ENCODE data around the gene BRINP3.

BRINP3 gene

GRCh38 chr1:190391582-190391981 lies 86.1 kb downstream of the BRINP3 start:
- H3K9me3 Mint-ChIP-seq, result peaks cover 0 to 6% of the 10 kb centered on the region in 2 donors
- H3K27ac Mint-ChIP-seq, result no peak overlapping the region
- no peak overlapping the region for H3K4me3 Mint-ChIP-seq
- ATAC-seq, result no peak
- H3K27me3 Mint-ChIP-seq, result no peaks in the 10 kb centered on the region
- H3K4me1 Mint-ChIP-seq, result no peaks in the 10 kb centered on the region
- no peak for DNase-seq

GRCh38 chr1:190377991-190378390 lies 99.7 kb downstream of the BRINP3 start:
- DNase-seq (no peak), ATAC-seq (no peak)
- peaks cover 7 to 9% of the 10 kb centered on the region in 2 donors for H3K9me3 Mint-ChIP-seq
- H3K4me3 Mint-ChIP-seq, result no peak overlapping the region
- no peaks in the 10 kb centered on the region for H3K27me3 Mint-ChIP-seq
- no peaks in the 10 kb centered on the region for H3K4me1 Mint-ChIP-seq
- H3K27ac Mint-ChIP-seq, result no peak overlapping the region

- Mint-ChIP-seq H3K4me3 (no peak overlapping the region), H3K27ac (no peak overlapping the region), H3K27me3 (no peaks in the 10 kb centered on the region), H3K4me1 (no peaks in the 10 kb centered on the region), H3K9me3 (peaks cover 2 to 7% of the 10 kb centered on the region in 2 donors)
- DNase-seq (no peak), ATAC-seq (no peak)
Observed at GRCh38 chr1:190377294-190377693, 100.4 kb downstream of the BRINP3 start.

GRCh38 chr1:190376044-190376443 lies 101.6 kb downstream of the BRINP3 start:
- DNase-seq, result no peak
- ATAC-seq, result no peak
- Mint-ChIP-seq H3K4me3 (no peak overlapping the region), H3K27me3 (no peaks in the 10 kb centered on the region), H3K4me1 (no peaks in the 10 kb centered on the region), H3K27ac (no peak overlapping the region), H3K9me3 (peaks cover 0 to 7% of the 10 kb centered on the region in 2 donors)

- DNase-seq, result no peak
- ATAC-seq, result no peak
- H3K4me1 Mint-ChIP-seq, result no peaks in the 10 kb centered on the region
- H3K9me3 Mint-ChIP-seq, result peaks cover 0 to under 1% of the 10 kb centered on the region in 2 donors
- no peak overlapping the region for H3K4me3 Mint-ChIP-seq
- H3K27me3 Mint-ChIP-seq, result no peaks in the 10 kb centered on the region
- H3K27ac Mint-ChIP-seq, result no peak overlapping the region
Observed at GRCh38 chr1:190373705-190374336, 103.8 kb downstream of the BRINP3 start.

- DNase-seq (no peak), ATAC-seq (no peak)
- Mint-ChIP-seq H3K27ac (no peak overlapping the region), H3K27me3 (no peaks in the 10 kb centered on the region), H3K4me3 (no peak overlapping the region), H3K9me3 (peaks cover 16 to 23% of the 10 kb centered on the region in 2 donors), H3K4me1 (no peaks in the 10 kb centered on the region)
Observed at GRCh38 chr1:190367200-190367599, 110.5 kb downstream of the BRINP3 start.

GRCh38 chr1:190365283-190365682 lies 112.4 kb downstream of the BRINP3 start:
- no peak for ATAC-seq

GRCh38 chr1:190353538-190354101 lies 124.0 kb downstream of the BRINP3 start:
- H3K27me3 Mint-ChIP-seq, result no peaks in the 10 kb centered on the region
- no peak overlapping the region for H3K27ac Mint-ChIP-seq
- no peaks in the 10 kb centered on the region for H3K9me3 Mint-ChIP-seq
- no peak for ATAC-seq
- no peak for DNase-seq
- H3K4me1 Mint-ChIP-seq, result no peaks in the 10 kb centered on the region
- H3K4me3 Mint-ChIP-seq, result no peak overlapping the region

More at GRCh38 chr1:190365283-190365682, 112.4 kb downstream of the BRINP3 start:
- H3K9me3 Mint-ChIP-seq, result peaks cover 20 to 23% of the 10 kb centered on the region in 2 donors
- no peaks in the 10 kb centered on the region for H3K4me1 Mint-ChIP-seq
- H3K27me3 Mint-ChIP-seq, result no peaks in the 10 kb centered on the region
- DNase-seq, result no peak
- no peak overlapping the region for H3K4me3 Mint-ChIP-seq
- no peak overlapping the region for H3K27ac Mint-ChIP-seq

- Mint-ChIP-seq H3K27ac (no peak overlapping the region), H3K4me3 (no peak overlapping the region)
Observed at GRCh38 chr1:190344454-190344853, 133.2 kb downstream of the BRINP3 start.

GRCh38 chr1:190338829-190339228 lies 138.8 kb downstream of the BRINP3 start:
- H3K4me3 Mint-ChIP-seq, result no peak overlapping the region
- H3K27ac Mint-ChIP-seq, result no peak overlapping the region
- peaks cover 4 to 6% of the 10 kb centered on the region in 2 donors for H3K9me3 Mint-ChIP-seq
- no peaks in the 10 kb centered on the region for H3K4me1 Mint-ChIP-seq
- no peak for DNase-seq
- no peaks in the 10 kb centered on the region for H3K27me3 Mint-ChIP-seq
- no peak for ATAC-seq

More at GRCh38 chr1:190344454-190344853, 133.2 kb downstream of the BRINP3 start:
- Mint-ChIP-seq H3K9me3 (peaks cover 4 to 6% of the 10 kb centered on the region in 2 donors), H3K4me1 (no peaks in the 10 kb centered on the region), H3K27me3 (no peaks in the 10 kb centered on the region)
- no peak for DNase-seq
- ATAC-seq, result no peak

GRCh38 chr1:190328871-190329270 lies 148.8 kb downstream of the BRINP3 start:
- Mint-ChIP-seq H3K27me3 (no peaks in the 10 kb centered on the region), H3K4me3 (no peak overlapping the region), H3K9me3 (peaks cover 11 to 20% of the 10 kb centered on the region in 2 donors), H3K4me1 (no peaks in the 10 kb centered on the region), H3K27ac (no peak overlapping the region)
- no peak for ATAC-seq
- DNase-seq, result no peak

GRCh38 chr1:190328361-190328760 lies 149.3 kb downstream of the BRINP3 start:
- Mint-ChIP-seq H3K27ac (no peak overlapping the region), H3K4me1 (no peaks in the 10 kb centered on the region), H3K4me3 (no peak overlapping the region), H3K27me3 (no peaks in the 10 kb centered on the region), H3K9me3 (peaks cover 11 to 20% of the 10 kb centered on the region in 2 donors)
- DNase-seq (no peak), ATAC-seq (no peak)

GRCh38 chr1:190327271-190327670 lies 150.4 kb downstream of the BRINP3 start:
- Mint-ChIP-seq H3K27ac (no peak overlapping the region), H3K9me3 (peaks cover 11 to 20% of the 10 kb centered on the region in 2 donors), H3K4me1 (no peaks in the 10 kb centered on the region), H3K4me3 (no peak overlapping the region), H3K27me3 (no peaks in the 10 kb centered on the region)
- ATAC-seq (no peak), DNase-seq (no peak)

GRCh38 chr1:190323530-190323929 lies 154.1 kb downstream of the BRINP3 start:
- no peaks in the 10 kb centered on the region for H3K4me1 Mint-ChIP-seq
- ATAC-seq, result no peak

GRCh38 chr1:190322274-190322673 lies 155.4 kb downstream of the BRINP3 start:
- no peak for ATAC-seq
- peaks cover 9 to 13% of the 10 kb centered on the region in 2 donors for H3K9me3 Mint-ChIP-seq
- H3K4me3 Mint-ChIP-seq, result no peak overlapping the region
- H3K27ac Mint-ChIP-seq, result no peak overlapping the region
- H3K4me1 Mint-ChIP-seq, result no peaks in the 10 kb centered on the region
- no peaks in the 10 kb centered on the region for H3K27me3 Mint-ChIP-seq
- no peak for DNase-seq

More at GRCh38 chr1:190323530-190323929, 154.1 kb downstream of the BRINP3 start:
- DNase-seq, result no peak
- H3K27me3 Mint-ChIP-seq, result no peaks in the 10 kb centered on the region
- H3K27ac Mint-ChIP-seq, result no peak overlapping the region
- no peak overlapping the region for H3K4me3 Mint-ChIP-seq
- peaks cover 11 to 20% of the 10 kb centered on the region in 2 donors for H3K9me3 Mint-ChIP-seq

- ATAC-seq (no peak), DNase-seq (no peak)
- H3K27ac Mint-ChIP-seq, result no peak overlapping the region
- no peak overlapping the region for H3K4me3 Mint-ChIP-seq
- H3K9me3 Mint-ChIP-seq, result peaks cover under 1 to 7% of the 10 kb centered on the region in 2 donors
- no peaks in the 10 kb centered on the region for H3K27me3 Mint-ChIP-seq
- H3K4me1 Mint-ChIP-seq, result no peaks in the 10 kb centered on the region
Observed at GRCh38 chr1:190320952-190321351, 156.7 kb downstream of the BRINP3 start.
